Esophagus squamous epithelium (tissue), 4 donors: ENCODE data around the gene CUEDC2.

Experiments used
- POLR2A ChIP-seq, 4 donors: fragments of 450-650 bp; IDR thresholded peaks; one replicate each; pipeline ENCODE4 v1.6.1; 2017; ENCODE audit warnings: antibody characterized with exemption in 4 of 4, mild to moderate bottlenecking in 4 of 4, moderate library complexity in 3 of 4
- TF ChIP-seq, protein P1 (sequence below), 6 experiments: fragments of 450-650 bp in 4 of 6; fragments of 200-600 bp in 2 of 6; sonication (generic) in 2 of 6; IDR thresholded peaks; one replicate each; pipeline ENCODE4 v1.5.1; 2016 to 2019; ENCODE audit warnings: antibody characterized with exemption in 6 of 6, mild to moderate bottlenecking in 4 of 6, moderate library complexity in 4 of 6

- TF ChIP-seq, protein P1, sequence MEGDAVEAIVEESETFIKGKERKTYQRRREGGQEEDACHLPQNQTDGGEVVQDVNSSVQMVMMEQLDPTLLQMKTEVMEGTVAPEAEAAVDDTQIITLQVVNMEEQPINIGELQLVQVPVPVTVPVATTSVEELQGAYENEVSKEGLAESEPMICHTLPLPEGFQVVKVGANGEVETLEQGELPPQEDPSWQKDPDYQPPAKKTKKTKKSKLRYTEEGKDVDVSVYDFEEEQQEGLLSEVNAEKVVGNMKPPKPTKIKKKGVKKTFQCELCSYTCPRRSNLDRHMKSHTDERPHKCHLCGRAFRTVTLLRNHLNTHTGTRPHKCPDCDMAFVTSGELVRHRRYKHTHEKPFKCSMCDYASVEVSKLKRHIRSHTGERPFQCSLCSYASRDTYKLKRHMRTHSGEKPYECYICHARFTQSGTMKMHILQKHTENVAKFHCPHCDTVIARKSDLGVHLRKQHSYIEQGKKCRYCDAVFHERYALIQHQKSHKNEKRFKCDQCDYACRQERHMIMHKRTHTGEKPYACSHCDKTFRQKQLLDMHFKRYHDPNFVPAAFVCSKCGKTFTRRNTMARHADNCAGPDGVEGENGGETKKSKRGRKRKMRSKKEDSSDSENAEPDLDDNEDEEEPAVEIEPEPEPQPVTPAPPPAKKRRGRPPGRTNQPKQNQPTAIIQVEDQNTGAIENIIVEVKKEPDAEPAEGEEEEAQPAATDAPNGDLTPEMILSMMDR (IDR thresholded peaks at IDR 0.05), result no peak
- TF ChIP-seq POLR2A (IDR thresholded peaks at IDR 0.05), result no peak
Observed at GRCh38 chr10:102467318-102467717, 34.9 kb upstream of the CUEDC2 start.
